CD1c-positive myeloid dendritic cell (primary cell): Measurements from ENCODE around the gene DPF1.

ENCODE experiments used
- DNase-seq: peaks from one replicate; pipeline ENCODE4 v3.0.0-alpha.2; 2016; ENCODE audit errors: extremely low spot score

Gene DPF1

DNA sequence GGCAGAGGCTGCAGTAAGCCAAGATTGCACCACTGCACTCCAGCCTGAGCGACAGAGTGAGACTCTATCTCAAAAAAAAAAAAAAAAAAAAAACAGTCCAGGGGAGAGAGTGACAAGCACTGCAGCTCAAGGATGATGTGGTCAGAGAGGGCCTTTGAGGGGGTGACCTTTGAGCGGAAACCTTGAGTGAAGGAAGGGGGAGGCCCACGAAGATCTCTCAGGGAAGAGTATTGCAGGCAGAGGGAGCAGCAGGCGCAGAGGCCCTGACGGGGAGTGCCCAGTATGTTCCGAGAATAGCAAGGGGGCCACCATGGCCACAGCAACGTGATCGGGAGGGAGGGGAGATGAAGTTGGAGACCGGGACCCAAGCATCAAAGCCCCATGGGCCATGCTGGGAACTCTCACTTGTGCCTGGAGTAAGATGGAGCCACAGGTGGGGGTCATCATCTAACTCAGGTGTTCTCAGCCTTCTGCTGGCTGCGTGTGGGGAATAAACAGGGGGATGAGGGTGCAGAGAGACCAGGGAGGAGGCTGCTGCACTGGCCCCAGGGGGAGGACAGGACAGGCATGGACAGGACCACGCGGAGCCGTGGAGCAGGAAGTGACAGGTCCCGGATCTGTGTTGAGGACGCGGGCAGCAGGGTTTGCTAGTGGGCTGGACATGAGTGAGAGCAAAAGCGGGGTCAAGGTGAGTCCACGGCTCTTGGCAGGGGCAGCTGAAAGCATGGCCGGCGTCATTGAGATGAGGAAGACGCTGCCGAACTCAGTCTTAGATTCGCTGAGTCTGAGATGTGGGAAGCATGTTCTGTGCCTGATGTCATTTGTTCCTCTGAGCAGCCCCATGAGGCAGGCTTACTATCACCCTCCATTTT is 60.4 kb downstream of the DPF1 start:
- DNase-seq: no peak

DNA sequence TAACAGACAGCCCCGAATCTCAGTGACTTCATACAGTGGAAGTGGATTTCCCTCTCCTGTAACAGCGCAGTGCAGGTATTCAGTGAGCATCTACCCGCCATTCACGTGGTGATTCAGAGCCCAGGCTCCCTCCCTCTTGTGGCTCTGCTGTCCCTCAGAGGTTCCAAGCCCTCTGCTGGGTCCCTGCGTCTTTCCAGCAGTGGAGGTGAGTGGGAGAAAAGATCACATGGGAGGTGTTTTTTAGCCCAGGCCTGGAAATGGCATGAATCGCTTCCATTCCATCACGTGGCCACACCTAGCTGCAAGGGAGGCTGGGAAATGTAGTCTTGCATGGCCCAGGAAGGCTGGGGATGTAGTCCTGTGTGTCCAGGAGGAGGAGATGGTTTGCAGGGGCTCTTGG is 61.4 kb downstream of the DPF1 start:
- no peak for DNase-seq

DNA sequence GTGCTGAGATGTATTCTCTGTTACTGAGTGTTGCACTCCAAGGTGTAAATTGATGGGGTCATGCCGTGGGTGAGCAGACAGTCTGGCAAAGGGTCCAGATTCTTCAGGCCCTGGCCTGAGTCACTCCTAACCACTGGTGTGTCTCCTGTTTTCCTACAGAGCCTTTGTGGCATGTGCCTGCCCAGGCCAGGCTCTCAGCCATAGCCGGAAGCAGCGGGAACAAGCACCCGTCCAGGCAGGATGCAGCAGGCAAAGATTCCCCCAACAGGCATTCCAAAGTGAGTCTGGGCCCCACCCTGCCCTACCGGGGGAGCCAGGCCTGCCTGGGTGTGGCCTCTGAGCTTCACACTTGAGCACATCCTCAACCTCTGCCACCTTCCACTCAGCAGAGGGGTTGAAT is 61.9 kb downstream of the DPF1 start:
- no peak for DNase-seq
